Measurements from ENCODE around the gene DTNA.

DNA sequence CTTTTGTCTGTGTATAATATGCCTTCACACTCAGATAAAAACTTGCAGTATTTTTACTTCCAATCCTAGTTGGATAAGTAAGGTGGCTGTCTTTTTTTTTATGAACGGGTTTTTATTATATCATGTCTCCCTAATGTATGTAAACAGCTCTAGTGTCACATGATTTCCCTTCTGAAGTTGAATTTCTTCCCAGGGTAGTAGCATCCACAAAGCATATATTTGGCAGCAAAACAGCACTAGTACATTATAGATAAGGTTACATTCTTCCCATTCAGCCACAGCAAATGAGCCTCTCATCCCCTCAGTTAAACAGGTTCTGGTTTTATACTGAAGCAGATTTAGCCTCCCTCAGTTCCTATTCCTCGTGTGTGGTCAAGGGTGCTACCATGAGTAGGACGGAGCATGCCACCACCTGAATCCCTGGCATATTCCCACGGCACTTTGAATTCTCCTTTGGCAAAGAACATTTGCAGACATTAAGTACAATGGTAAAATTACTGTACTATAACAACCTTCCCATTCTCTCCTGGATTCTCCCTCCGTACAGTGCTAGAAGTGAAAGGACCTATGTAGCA lies 15.4 kb upstream of the DTNA start:
- TF ChIP-seq, protein P1, sequence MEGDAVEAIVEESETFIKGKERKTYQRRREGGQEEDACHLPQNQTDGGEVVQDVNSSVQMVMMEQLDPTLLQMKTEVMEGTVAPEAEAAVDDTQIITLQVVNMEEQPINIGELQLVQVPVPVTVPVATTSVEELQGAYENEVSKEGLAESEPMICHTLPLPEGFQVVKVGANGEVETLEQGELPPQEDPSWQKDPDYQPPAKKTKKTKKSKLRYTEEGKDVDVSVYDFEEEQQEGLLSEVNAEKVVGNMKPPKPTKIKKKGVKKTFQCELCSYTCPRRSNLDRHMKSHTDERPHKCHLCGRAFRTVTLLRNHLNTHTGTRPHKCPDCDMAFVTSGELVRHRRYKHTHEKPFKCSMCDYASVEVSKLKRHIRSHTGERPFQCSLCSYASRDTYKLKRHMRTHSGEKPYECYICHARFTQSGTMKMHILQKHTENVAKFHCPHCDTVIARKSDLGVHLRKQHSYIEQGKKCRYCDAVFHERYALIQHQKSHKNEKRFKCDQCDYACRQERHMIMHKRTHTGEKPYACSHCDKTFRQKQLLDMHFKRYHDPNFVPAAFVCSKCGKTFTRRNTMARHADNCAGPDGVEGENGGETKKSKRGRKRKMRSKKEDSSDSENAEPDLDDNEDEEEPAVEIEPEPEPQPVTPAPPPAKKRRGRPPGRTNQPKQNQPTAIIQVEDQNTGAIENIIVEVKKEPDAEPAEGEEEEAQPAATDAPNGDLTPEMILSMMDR (IDR thresholded peaks at IDR 0.05; ENCODE audit: low read depth, low read length, poor library complexity, severe bottlenecking), result no peak
- TF ChIP-seq EZH2phosphoT487 (IDR thresholded peaks at IDR 0.05; ENCODE audit: borderline replicate concordance, low read length), result no peak

All from DOHH2 (cell line).